Measurements from ENCODE around the gene CCDC192.

CCDC192 gene

GRCh38 chr5:127975961-127976360 is 272.8 kb downstream of the CCDC192 start:
- DNase-seq (ENCODE audit: low read depth): no peak
- Histone ChIP-seq H3K27me3 (replicated peaks; ENCODE audit: control insufficient read depth, insufficient read depth, low read length) (no peaks in the 10 kb centered on the region), H3K4me3 (ENCODE audit: low read length) (no peak overlapping the region), H3K4me1 (ENCODE audit: control insufficient read depth, insufficient read depth, low read length) (no peaks in the 10 kb centered on the region), H3K9me3 (ENCODE audit: control insufficient read depth, low read length) (no peaks in the 10 kb centered on the region), H3K9ac (ENCODE audit: low read length) (no peak overlapping the region), H3K36me3 (ENCODE audit: control insufficient read depth, insufficient read depth, low read length, severe bottlenecking) (no peaks in the 10 kb centered on the region)

GRCh38 chr5:127976525-127976924 is 273.3 kb downstream of the CCDC192 start:
- H3K36me3 ChIP-seq (ENCODE audit: control insufficient read depth, insufficient read depth, low read length, severe bottlenecking): no peaks in the 10 kb centered on the region
- H3K4me1 ChIP-seq (ENCODE audit: control insufficient read depth, insufficient read depth, low read length): no peaks in the 10 kb centered on the region
- no peaks in the 10 kb centered on the region for H3K9me3 ChIP-seq (ENCODE audit: control insufficient read depth, low read length)
- no peak overlapping the region for H3K9ac ChIP-seq (ENCODE audit: low read length)
- DNase-seq (ENCODE audit: low read depth): no peak
- H3K27me3 ChIP-seq (replicated peaks; ENCODE audit: control insufficient read depth, insufficient read depth, low read length): no peaks in the 10 kb centered on the region
- no peak overlapping the region for H3K4me3 ChIP-seq (ENCODE audit: low read length)

GRCh38 chr5:127976991-127977717 is 274.0 kb downstream of the CCDC192 start:
- Histone ChIP-seq H3K4me3 (ENCODE audit: low read length) (no peak overlapping the region), H3K36me3 (ENCODE audit: control insufficient read depth, insufficient read depth, low read length, severe bottlenecking) (no peaks in the 10 kb centered on the region), H3K4me1 (ENCODE audit: control insufficient read depth, insufficient read depth, low read length) (no peaks in the 10 kb centered on the region), H3K9me3 (ENCODE audit: control insufficient read depth, low read length) (no peaks in the 10 kb centered on the region), H3K27me3 (replicated peaks; ENCODE audit: control insufficient read depth, insufficient read depth, low read length) (no peaks in the 10 kb centered on the region), H3K9ac (ENCODE audit: low read length) (no peak overlapping the region)
- DNase-seq (ENCODE audit: low read depth): no peak

- H3K36me3 ChIP-seq (ENCODE audit: control insufficient read depth, insufficient read depth, low read length, severe bottlenecking): no peaks in the 10 kb centered on the region
Measured at GRCh38 chr5:127978738-127979300, 275.6 kb downstream of the CCDC192 start.

GRCh38 chr5:127979475-127979874 is 276.3 kb downstream of the CCDC192 start:
- no peak overlapping the region for H3K9ac ChIP-seq (ENCODE audit: low read length)
- H3K4me1 ChIP-seq (ENCODE audit: control insufficient read depth, insufficient read depth, low read length): no peaks in the 10 kb centered on the region
- H3K27me3 ChIP-seq (replicated peaks; ENCODE audit: control insufficient read depth, insufficient read depth, low read length): no peaks in the 10 kb centered on the region
- H3K4me3 ChIP-seq (ENCODE audit: low read length): no peak overlapping the region
- no peaks in the 10 kb centered on the region for H3K9me3 ChIP-seq (ENCODE audit: control insufficient read depth, low read length)
- DNase-seq (ENCODE audit: low read depth): no peak
- H3K36me3 ChIP-seq (ENCODE audit: control insufficient read depth, insufficient read depth, low read length, severe bottlenecking): no peaks in the 10 kb centered on the region

More at GRCh38 chr5:127978738-127979300, 275.6 kb downstream of the CCDC192 start:
- H3K4me3 ChIP-seq (ENCODE audit: low read length): no peak overlapping the region
- no peak for DNase-seq (ENCODE audit: low read depth)
- no peaks in the 10 kb centered on the region for H3K9me3 ChIP-seq (ENCODE audit: control insufficient read depth, low read length)
- H3K27me3 ChIP-seq (replicated peaks; ENCODE audit: control insufficient read depth, insufficient read depth, low read length): no peaks in the 10 kb centered on the region
- H3K4me1 ChIP-seq (ENCODE audit: control insufficient read depth, insufficient read depth, low read length): no peaks in the 10 kb centered on the region
- no peak overlapping the region for H3K9ac ChIP-seq (ENCODE audit: low read length)

GRCh38 chr5:127980843-127981242 is 277.7 kb downstream of the CCDC192 start:
- Histone ChIP-seq H3K36me3 (ENCODE audit: control insufficient read depth, insufficient read depth, low read length, severe bottlenecking) (no peaks in the 10 kb centered on the region), H3K4me1 (ENCODE audit: control insufficient read depth, insufficient read depth, low read length) (no peaks in the 10 kb centered on the region), H3K27me3 (replicated peaks; ENCODE audit: control insufficient read depth, insufficient read depth, low read length) (no peaks in the 10 kb centered on the region), H3K9me3 (ENCODE audit: control insufficient read depth, low read length) (no peaks in the 10 kb centered on the region), H3K9ac (ENCODE audit: low read length) (no peak overlapping the region), H3K4me3 (ENCODE audit: low read length) (no peak overlapping the region)
- no peak for DNase-seq (ENCODE audit: low read depth)

- no peak for DNase-seq (ENCODE audit: low read depth)
- no peak overlapping the region for H3K9ac ChIP-seq (ENCODE audit: low read length)
- H3K36me3 ChIP-seq (ENCODE audit: control insufficient read depth, insufficient read depth, low read length, severe bottlenecking): no peaks in the 10 kb centered on the region
- no peaks in the 10 kb centered on the region for H3K27me3 ChIP-seq (replicated peaks; ENCODE audit: control insufficient read depth, insufficient read depth, low read length)
- peaks cover under 1% of the 10 kb centered on the region for H3K4me1 ChIP-seq (ENCODE audit: control insufficient read depth, insufficient read depth, low read length)
- no peaks in the 10 kb centered on the region for H3K9me3 ChIP-seq (ENCODE audit: control insufficient read depth, low read length)
- no peak overlapping the region for H3K4me3 ChIP-seq (ENCODE audit: low read length)
Measured at GRCh38 chr5:127981498-127981897, 278.3 kb downstream of the CCDC192 start.

- Histone ChIP-seq H3K9me3 (ENCODE audit: control insufficient read depth, low read length) (no peaks in the 10 kb centered on the region), H3K9ac (ENCODE audit: low read length) (no peak overlapping the region), H3K36me3 (ENCODE audit: control insufficient read depth, insufficient read depth, low read length, severe bottlenecking) (no peaks in the 10 kb centered on the region), H3K27me3 (replicated peaks; ENCODE audit: control insufficient read depth, insufficient read depth, low read length) (no peaks in the 10 kb centered on the region), H3K4me3 (ENCODE audit: low read length) (no peak overlapping the region), H3K4me1 (ENCODE audit: control insufficient read depth, insufficient read depth, low read length) (peaks cover 19% of the 10 kb centered on the region)
- DNase-seq (ENCODE audit: low read depth): no peak
Measured at GRCh38 chr5:127985811-127986325, 282.7 kb downstream of the CCDC192 start.

GRCh38 chr5:127987354-127988145 is 284.4 kb downstream of the CCDC192 start:
- Histone ChIP-seq H3K27me3 (replicated peaks; ENCODE audit: control insufficient read depth, insufficient read depth, low read length) (no peaks in the 10 kb centered on the region), H3K36me3 (ENCODE audit: control insufficient read depth, insufficient read depth, low read length, severe bottlenecking) (no peaks in the 10 kb centered on the region), H3K4me1 (ENCODE audit: control insufficient read depth, insufficient read depth, low read length) (peaks cover 19% of the 10 kb centered on the region), H3K9me3 (ENCODE audit: control insufficient read depth, low read length) (no peaks in the 10 kb centered on the region), H3K9ac (ENCODE audit: low read length) (peak overlapping the region; percentile 50), H3K4me3 (ENCODE audit: low read length) (no peak overlapping the region)
- DNase-seq (ENCODE audit: low read depth): peak; percentile 45

GRCh38 chr5:127988146-127988760 is 285.1 kb downstream of the CCDC192 start:
- H3K36me3 ChIP-seq (ENCODE audit: control insufficient read depth, insufficient read depth, low read length, severe bottlenecking): no peaks in the 10 kb centered on the region
- no peak overlapping the region for H3K4me3 ChIP-seq (ENCODE audit: low read length)
- H3K9me3 ChIP-seq (ENCODE audit: control insufficient read depth, low read length): no peaks in the 10 kb centered on the region
- peaks cover 19% of the 10 kb centered on the region for H3K4me1 ChIP-seq (ENCODE audit: control insufficient read depth, insufficient read depth, low read length)
- DNase-seq (ENCODE audit: low read depth): peak; percentile 86
- H3K9ac ChIP-seq (ENCODE audit: low read length): no peak overlapping the region
- H3K27me3 ChIP-seq (replicated peaks; ENCODE audit: control insufficient read depth, insufficient read depth, low read length): no peaks in the 10 kb centered on the region

All from adipocyte (in vitro differentiated cells).